OCI-M2 (cell line): ENCODE measurements around the gene RYR2.
"Not testable (repeated sequence)": the region's sequence is repeated elsewhere in the genome, so short reads cannot be mapped to it uniquely, and the experiment has no call there.

Experiments
- DNase-seq: peaks from one replicate; lab custom pipeline; 2025; ENCODE audit not compliant: unreplicated experiment; lab: John Stamatoyannopoulos, UW

Gene RYR2

DNA sequence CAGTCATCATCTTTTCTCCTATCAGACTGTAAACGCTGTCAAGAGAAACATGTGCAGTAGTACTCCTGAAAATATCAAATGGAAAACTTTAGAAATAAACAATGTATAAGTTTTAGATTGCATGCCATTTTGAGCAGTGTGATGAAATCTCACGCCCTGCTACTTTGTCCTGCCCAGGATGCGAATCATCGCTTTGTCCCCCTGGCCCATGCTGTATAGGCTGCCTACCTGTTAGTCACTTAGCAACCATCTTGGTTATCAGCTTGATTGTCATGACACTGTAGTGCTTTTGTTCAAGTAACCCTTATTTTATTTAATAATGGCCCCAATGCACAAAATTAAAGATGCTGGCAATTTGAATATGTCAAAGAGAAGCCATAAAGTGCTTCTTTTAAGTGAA is 485.8 kb downstream of the RYR2 start:
- no peak for DNase-seq

DNA sequence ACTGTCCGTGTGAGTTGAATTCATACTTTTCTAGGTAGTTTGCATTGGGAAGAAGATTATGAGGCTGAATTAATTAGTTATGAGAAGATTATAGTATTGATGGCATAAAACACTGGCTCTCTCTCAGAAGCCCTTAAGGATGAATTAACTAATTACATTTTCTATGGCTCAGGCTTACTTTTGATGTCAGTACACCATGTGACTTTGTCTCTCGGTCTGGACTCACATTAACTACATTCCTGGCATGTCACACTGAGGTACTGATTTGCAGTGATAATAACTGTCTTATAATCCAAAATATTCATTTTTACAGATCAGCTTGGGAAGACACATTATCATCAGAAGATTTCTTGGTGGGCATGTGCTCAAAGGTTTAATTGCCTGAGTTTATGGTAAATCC is 486.6 kb downstream of the RYR2 start:
- DNase-seq = no peak

DNA sequence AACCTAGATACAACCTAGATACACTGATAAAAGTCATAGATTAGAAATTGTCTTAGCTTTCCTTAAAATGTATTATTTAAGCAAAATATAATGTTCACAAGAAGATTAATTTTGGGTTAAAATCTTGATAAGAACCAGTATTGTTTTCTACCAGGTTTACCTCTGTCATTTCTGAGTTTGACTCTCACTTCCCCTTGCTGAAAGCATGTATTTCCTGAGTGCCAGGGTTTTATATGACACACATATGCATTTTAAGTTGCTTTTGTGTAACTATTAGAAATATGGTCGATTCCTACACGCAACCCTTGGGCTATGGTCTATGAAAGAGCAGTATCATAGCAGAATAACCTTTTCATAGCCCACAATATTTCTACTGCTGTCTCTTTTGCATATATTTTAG is 497.1 kb downstream of the RYR2 start:
- DNase-seq = no peak

DNA sequence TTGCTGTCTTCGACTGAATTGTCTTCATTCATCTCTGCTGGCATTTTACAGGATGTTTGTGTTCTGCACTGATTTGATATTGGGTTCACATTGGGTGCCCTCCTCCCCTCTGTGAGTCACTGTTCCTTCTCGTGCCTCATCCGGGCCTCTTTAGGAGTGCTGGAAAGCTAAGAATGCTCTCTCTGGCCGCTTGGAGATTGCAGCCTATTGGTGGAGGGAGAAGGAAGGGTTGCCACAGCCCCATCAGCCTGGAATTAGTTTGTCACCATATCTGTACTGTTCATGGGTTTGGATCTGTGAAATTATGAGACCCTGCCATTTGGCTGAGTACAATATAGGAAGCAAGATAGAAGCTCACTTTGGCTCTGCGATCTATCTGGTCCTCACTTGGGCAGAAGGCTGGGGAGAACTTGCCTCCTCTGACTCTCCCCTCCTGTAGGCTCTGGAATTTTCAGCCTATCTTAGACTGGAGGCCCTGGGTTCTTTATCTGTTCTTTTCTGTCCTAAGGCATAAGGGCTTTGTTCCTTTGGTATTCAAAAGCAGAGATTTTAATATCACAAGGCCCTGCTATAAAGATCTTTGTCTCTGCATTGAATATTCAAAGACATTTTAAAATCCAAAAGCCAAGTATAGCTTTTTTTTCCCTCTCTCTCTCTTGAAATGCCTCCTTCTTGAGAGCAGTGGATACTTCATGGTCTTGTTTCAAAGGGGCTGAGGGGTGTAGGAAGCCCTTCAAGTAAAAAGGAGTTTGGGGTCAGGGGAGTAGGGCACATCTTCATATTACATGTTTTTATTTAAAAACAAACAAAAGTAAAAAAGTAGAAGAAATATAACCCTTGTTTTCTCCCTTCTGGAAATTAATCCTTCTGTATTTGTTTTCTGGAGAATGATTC is 500.8 kb downstream of the RYR2 start:
- no peak for DNase-seq

DNA sequence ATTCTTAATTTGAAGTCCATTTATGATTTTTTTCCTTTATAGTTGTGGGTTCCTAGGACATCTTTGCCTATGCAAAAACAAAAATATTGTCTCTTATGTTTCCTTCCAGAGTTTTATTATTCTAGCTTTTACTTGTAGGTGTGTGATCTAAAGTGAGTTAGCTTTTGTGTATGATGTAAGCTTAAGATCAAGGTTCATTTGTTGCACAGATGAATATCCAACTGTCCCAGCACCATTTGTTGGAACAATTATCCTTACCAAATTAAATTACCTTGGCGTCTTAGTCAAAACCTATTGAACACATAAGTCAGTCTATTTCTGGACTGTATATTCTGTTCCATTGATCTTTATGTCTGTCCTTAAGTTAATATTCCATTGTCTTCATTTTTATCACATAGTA is 511.1 kb downstream of the RYR2 start:
- no peak for DNase-seq

DNA sequence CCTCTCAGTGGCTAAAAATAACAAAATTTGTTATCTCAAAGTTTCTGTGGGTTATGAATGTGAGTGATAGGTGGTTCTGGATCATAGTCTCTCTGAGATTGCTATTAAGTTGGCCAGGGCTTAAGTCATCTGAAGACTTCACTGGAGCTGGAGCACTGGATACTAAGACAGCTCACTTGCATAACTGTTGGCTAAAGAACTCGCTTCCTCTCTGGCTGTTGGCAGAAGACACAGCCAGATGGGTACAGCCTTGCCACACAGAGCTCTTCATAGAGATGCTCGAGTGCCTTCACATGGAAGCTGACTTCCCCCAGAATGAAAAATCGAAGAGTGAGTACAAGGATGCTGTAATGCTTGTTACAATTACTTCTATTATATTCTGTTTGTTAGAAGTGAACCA is 514.9 kb downstream of the RYR2 start:
- no peak for DNase-seq

DNA sequence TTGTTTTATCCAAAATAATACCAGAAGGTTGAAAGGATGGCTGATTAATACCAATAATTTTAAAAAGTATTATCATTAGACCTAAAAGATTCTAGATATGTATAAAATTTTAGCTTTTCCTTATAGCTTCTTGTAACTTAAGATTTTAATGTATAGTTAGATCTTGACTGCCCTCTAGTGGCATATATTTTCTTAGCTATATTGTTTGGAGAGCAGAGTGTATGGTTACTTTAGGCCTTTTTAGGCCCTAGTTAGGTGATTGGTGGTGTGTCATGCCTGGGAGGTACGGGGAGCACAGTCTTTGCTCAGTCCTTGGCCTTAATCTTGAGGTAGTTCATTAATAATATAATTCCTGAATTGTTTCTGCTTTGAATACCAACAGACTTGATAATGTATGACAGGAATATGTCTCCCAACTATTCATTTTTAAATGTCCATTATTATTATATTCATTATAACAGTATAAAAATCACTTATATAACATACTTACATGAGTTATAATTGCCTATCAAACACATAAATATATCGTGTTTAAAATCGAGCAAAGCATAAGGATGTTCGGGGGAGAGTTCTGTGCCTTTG is 520.3 kb downstream of the RYR2 start:
- peak; percentile 18 for DNase-seq

DNA sequence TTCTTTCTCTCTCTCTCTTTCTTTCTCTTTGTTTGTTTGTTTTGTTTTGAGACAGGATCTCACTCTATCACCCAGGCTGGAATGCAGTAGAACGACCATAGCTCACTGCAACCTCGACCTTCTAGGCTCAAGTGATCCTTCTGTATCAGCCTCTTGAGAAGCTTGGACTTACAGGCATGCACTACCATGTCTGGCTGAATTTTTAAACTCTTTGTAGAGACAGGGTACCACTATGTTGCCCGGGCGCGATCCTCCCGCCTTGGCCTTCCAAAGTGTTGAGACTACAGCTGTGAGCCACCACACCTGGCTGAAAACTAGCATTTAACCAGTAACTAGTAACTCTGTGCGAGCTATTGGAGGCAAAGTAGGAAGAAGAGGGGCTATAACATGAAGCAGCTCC is 523.3 kb downstream of the RYR2 start:
- no peak for DNase-seq

DNA sequence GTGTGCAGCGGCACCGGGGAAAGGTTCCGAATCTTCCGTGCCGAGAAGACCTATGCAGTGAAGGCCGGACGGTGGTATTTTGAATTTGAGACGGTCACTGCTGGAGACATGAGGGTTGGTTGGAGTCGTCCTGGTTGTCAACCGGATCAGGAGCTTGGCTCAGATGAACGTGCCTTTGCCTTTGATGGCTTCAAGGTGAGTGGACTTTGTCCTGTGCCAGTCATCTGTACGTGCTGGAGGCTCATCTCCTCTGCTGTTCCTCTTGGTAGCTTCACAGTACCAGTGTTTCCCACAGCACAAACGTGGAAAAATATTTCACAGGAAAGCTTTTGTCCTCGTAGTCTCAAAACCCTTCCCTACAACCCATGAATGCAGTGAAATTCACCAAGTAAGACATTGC is 524.6 kb downstream of the RYR2 start:
- DNase-seq = no peak

DNA sequence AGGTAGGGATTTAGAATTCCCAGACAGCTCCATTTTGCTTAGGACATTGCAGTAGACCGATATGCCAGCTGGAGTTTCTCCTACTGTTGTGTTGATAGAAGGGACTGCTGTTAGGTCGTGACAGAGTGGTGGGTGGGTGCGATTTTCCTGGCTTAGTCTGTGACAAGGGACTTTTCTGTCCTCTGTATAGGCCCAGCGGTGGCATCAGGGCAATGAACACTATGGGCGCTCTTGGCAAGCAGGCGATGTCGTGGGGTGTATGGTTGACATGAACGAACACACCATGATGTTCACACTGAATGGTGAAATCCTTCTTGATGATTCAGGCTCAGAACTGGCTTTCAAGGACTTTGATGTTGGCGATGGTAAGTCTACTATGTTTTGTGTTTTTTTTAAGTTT is 527.0 kb downstream of the RYR2 start:
- no peak for DNase-seq

DNA sequence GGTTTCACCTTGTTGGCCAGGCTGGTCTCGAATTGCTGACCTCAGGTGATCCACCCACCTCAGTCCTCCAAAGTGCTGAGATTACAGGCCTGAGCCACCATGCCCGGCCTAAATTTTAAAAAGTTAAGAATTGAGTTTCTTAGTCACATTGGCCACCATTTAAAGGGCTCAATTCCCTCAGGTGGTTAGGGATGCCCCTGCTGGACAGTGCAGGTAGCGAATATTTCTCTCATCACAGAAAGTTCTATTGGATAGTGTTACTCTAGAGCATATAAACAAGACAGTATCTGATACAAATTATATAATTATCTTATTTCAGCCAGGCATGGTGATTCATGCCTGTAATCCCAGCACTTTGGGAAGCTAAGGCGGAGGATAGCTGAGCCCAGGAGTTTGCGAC is 528.5 kb downstream of the RYR2 start:
- no peak for DNase-seq

DNA sequence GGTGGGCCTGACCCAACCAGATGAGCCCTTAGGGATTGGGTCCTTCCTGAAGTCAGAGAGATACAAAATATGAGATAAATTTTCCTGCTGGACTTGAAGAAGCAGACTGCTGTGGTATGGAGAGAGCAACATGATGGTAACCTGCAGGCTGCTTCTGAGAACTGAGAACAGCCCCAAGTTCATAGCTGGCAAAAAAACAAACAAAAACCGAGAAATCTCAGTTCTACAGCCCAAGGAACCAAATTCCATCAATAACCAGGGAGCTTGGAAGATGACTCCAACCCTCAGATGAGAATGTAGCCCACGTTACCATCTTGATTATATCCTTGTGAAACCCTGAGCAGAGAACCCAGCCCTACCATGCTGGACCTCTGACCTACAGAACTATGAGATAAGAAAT is 532.6 kb downstream of the RYR2 start:
- no peak for DNase-seq

DNA sequence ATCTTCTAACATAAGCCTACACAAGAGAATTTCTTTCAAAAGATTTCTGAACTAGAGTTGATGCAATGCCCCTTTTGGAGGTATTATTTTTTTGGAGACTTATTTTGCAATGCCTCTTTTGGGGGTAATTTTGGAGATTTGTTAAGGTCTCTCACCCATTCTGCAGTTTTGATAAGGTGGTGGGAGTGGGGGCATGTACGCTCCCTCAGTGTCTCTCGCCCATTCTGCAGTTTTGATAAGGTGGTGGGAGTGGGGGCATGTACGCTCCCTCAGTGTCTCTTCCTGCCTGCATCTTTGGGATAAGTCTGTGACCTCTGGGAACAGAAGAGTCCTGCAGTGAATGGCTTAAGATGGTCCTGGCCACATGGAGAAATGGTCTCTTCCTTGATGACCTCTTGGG is 536.6 kb downstream of the RYR2 start:
- no peak for DNase-seq

DNA sequence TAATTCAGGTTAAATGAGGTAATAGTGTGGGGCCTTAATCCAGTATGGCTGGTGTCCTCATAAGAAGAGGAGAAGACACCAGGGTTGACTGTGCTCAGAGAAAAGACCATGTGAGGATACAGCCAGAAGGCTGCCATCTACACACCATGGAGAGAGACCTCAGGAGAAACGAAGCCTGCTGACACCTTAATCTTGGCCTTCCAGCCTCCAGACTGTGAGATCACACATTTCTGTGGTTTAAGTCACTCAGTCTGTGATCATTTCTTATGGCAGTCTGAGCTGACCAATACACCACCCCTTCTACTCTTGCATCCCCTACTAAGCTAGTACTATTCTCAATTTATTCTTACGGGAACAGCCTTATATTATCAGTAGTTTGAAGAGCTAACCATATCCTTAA is 538.7 kb downstream of the RYR2 start:
- no peak for DNase-seq

DNA sequence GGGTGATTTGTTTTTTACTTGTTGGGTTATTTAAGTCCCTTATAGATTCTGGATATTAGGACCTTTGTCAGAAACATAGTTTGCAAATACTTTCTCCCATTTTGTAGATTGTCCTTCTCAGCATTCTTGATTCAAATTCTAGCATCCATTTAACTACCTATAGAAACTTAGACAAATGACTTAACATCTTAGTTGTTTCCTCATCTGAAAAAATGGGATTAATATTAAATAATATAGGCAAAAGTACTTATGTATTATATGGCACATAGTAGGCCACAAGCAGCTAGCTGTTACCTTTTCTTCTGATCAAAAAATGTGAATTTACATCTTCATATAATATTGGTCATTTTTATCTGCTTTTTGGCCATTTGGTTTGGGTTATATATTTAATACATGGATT is 541.3 kb downstream of the RYR2 start:
- no peak for DNase-seq

DNA sequence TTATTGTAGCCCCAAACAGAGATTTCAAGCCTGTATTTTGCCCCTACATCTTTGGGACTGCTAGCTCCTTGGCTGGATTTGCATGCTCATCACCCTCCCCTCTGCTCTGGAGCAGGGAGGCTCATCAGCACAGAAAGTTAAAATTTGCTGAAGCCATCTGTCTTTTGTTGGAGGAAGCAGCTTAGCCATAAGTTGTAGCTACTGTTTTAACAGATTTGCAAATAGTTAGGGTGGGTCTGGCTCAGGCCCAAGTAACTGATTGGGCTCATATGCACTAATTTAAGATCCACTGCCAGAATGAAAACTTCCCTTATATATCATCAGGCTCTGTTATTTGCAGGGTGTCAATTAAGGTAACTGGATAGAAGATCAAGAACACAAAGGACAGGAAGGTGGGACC is 541.8 kb downstream of the RYR2 start:
- DNase-seq = no peak

DNA sequence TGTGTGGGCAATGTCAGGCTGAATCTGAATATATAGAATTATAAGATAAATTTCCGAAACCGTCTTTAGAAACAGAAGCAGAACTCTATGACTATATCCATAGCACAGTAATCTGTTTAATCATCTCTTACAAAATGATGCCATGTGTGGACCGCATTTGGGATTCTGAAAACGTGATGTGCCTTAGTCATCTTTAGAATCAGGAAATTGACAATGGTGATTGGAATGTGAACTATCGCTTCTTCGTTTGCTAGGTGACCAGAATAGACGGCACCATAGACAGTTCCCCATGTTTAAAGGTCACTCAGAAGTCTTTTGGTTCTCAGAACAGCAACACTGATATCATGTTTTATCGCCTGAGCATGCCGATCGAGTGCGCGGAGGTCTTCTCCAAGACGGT is 548.4 kb downstream of the RYR2 start:
- no peak for DNase-seq

DNA sequence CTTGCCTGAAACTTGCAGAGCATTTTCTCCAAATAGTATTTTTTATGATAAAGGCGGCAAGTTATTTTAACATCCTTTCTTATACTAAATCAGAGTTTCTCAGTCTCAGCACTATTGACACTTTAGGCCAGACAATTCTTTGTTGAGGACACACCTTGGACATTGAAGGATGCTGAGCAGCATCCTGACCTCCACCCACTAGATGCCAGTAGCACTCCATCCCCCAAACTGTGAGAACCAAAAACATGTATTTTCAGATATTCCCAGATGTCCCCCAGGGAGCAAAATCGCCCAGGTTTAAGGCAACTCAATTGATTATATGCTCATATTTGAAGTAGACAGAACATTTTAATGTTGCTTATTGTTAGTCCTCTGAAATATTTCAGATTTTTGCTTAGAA is 549.4 kb downstream of the RYR2 start:
- DNase-seq = no peak

DNA sequence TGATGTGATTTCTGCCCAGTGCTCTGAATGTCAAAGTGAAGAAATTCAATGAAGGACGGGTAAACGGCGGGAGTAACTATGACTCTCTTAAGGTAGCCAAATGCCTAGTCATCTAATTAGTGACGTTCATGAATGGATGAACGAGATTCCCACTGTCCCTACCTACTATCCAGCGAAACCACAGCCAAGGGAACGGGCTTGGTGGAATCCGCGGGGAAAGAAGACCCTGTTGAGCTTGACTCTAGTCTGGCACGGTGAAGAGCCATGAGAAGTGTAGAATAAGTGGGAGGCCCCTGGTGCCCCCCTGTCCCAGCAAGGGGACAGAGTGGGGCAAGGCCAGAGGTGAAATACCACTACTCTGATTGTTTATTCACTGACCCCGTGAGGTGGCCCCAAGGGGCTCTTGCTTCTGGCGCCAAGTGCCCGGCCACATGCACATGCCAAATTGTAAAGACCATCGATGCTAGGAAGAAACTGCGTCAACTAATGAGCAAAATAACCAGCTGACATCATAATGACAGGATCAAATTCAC is 561.1 kb downstream of the RYR2 start:
- not testable (repeated sequence) for DNase-seq

DNA sequence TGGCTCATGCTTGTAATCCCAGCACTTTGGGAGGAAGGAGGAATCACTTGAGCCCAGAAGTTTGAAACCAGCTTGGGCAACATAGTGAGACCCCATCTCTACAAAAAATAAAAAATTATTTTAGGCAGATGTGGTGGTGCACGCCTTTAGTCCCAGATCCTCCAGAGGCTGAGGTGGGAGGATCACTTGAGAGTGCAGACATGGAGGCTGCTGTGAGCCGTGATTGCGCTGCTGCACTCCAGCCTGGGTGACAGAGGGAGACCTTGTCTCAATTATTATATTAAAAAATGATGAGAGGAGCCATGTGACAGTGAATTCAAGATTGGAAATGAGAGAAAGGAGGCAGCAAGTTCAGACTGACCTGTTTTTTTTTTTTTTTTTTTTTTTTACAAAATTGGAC is 566.4 kb downstream of the RYR2 start:
- DNase-seq = no peak

DNA sequence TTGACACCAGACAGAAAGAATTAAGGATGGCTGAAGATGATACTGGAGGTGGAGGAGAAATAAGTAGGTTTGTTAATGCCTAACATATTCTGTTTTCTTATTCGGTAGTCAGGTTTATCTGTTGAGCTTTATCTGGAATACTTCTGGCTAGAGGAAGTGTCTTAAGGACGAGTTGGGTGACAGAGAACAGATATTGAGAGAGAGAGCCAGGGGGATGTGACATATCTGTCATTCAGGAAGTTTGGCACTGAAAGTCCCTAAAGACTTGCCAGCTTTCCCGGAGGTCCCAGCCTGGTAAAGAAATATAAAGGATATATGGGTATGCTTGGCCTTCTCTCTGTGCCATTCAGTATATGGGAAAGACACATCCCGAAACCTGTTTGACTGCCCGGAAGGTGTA is 568.2 kb downstream of the RYR2 start:
- no peak for DNase-seq

DNA sequence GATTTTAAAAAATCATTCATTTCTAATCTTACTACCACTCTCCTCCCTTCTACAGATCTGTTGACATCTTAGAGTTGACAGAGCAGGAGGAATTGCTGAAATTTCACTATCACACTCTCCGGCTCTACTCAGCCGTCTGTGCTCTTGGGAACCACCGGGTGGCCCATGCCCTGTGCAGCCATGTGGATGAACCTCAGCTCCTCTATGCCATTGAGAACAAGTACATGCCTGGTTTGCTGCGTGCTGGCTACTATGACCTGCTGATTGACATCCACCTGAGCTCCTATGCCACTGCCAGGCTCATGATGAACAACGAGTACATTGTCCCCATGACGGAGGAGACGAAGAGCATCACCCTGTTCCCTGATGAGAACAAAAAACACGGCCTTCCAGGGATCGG is 572.0 kb downstream of the RYR2 start:
- DNase-seq = no peak

DNA sequence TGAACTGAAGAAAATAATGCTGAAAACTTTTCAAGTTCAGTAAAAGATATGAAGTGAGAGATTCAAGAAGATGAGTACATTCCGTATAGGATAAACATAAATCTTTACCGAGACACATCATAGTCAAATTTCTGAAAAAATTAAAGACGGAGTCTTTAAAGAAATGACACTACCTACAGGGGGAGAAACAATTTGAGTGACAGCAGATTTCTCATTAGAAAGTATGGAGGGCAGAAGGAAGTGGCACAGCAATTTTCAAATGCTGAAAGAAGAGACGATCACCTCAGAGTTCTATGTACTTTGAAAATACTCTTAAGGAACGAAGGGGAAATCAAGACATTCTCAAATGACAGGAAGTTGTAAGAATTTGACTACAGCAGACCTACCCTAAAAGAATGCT is 577.6 kb downstream of the RYR2 start:
- no peak for DNase-seq
